ENCODE data around the gene ANKRD35.

DNA sequence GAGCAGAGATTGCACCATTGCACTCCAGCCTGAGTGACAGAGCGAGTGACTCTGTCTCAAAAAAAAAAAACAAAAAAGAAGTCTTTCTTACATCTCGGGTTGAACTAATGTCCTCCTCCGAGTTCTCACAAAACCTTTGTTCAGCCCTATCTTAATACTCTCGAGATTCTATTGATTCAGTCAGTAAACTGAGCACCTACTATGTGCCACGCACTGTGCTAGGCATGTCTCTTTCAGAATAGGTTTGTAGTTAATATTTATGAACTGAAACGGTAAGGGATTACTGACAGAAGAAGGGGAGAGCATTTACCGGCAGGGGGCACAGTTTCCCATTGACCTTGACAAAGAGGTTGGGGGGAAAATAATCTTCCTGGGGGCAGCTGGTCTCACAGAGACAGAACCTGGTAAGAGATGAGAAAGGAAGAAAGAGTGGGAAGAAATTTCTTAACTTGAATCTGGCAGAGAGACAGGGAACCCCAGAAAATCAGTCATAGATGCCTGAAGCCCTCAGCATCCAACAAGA, 30.2 kb downstream of the ANKRD35 start:
- TF ChIP-seq EZH2phosphoT487 (IDR thresholded peaks at IDR 0.05; ENCODE audit: low read length) (no peak), EZH2 (optimal IDR thresholded peaks at IDR 0.05; ENCODE audit: low read depth, low read length) (no peak)
